Ureter (tissue), 1 donor: Measurements from ENCODE around the gene VRTN. TPM values are rescaled to one million over a fixed set of nuclear protein-coding genes. Genes with fewer than 3 reads are reported as not detected.
A peak's percentile ranks its signal among the peaks of the same experiment; 100 is the strongest.

ENCODE experiments used
- DNase-seq: peaks from one replicate; pipeline ENCODE4 v3.0.0-alpha.2; 2020; ENCODE audit warnings: low spot score
- total RNA-seq: library from RNA; stranded (reverse); gene quantifications from one replicate; pipeline ENCODE4 v1.2.4, GENCODE V29; 2023
- donor health status: DM: yes; HTN: yes; CAD: no.

The VRTN gene
- total RNA-seq, 1 donor from 2014 or later, result not detected

DNA sequence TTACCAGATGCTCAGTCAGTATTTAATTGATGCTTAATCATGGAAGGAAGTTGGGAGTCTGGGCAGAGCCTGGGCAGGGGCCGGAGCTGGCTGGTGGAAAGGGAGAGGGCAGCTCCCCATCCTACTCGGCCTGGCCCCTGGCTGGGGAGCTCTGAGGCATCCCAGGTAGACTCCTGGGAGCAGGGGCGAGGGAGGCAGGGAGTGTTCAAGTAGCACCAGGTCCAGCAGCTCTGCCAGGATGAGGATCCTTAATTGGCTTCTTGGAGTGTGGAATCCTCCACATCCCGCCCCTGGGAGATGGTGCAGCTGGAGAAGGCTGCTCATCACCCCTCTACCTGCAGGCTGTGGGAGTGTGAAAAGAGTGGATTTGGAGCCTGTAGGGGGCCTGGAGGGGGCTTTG, 46.8 kb downstream of the VRTN start:
- DNase-seq, result no peak

- DNase-seq, result no peak
These were observed 51.9 kb downstream of the VRTN start for GRCh38 chr14:74400031-74400685.

DNA sequence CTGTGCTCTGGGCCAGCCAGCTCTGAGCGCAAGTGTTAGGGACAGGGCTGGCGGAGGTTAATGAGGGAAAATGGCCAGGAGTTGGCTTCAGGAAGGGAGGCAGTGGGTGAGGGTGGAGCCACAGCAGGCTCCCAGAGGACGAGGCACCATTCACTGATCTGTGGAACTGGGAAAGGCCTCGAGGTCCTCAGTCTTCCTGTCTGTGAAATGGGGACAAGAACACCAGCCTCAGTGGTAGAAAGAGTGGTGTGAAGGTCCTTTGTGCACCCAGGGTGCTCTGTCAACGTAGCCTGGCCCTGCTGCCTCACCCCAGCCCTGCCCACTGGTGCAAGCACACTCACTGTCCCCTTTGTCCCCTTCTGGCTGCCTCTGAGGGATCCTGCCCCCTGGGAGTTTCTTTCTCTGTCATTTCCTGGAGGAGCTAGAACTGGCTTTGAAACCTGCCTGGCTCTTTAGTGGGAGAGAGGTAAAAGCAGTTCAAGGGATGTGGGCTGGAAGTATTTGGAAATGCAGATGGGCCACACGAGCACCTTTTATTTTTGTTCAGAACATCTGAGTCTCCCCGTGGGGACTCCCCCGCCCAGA, 52.7 kb downstream of the VRTN start:
- DNase-seq, result no peak

- DNase-seq, result peak; percentile 64
These were observed 53.4 kb downstream of the VRTN start for GRCh38 chr14:74401504-74402241.

- DNase-seq, result no peak
These were observed 54.4 kb downstream of the VRTN start for GRCh38 chr14:74402401-74403251.

DNA sequence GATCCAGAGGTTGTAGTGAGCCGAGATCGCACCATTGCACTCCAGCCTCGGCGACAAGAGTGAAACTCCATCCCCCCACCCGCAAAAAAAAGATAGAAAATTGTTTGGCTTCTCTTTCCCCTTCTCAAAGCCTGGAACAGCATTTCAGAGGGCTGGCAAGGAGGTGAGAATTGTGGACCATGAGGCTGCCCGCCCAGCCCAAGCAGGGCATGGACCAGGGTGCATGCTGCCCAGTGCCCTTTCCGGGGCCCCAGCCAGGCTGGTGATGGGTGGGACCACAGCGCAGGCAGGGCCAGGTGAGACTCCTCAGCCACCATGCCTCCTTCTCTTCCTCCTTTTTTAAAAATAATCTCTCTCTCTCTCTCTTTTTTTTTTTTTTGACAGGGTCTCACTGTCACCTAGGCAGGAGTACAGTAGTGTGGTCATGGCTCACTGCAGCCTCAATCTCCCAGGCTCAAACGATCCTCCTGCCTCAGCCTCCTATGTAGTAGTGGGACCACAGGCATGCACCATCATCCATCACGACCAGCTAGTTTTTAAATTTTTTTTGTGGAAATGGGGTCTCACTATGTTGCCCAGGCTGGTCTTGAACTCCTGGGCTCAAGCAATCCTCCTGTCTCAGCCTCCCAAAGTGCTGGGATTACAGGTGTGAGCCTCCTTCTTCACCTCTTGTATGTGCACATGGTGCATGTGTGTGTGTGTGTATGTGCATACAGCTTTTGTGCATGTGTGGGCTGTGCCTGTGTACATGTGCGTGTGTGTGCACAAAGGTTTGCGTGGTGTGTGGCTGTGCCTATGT, 55.5 kb downstream of the VRTN start:
- DNase-seq, result no peak

GRCh38 chr14:74404435-74404834, 56.2 kb downstream of the VRTN start:
- no peak for DNase-seq

GRCh38 chr14:74405663-74406062, 57.4 kb downstream of the VRTN start:
- DNase-seq, result no peak

DNA sequence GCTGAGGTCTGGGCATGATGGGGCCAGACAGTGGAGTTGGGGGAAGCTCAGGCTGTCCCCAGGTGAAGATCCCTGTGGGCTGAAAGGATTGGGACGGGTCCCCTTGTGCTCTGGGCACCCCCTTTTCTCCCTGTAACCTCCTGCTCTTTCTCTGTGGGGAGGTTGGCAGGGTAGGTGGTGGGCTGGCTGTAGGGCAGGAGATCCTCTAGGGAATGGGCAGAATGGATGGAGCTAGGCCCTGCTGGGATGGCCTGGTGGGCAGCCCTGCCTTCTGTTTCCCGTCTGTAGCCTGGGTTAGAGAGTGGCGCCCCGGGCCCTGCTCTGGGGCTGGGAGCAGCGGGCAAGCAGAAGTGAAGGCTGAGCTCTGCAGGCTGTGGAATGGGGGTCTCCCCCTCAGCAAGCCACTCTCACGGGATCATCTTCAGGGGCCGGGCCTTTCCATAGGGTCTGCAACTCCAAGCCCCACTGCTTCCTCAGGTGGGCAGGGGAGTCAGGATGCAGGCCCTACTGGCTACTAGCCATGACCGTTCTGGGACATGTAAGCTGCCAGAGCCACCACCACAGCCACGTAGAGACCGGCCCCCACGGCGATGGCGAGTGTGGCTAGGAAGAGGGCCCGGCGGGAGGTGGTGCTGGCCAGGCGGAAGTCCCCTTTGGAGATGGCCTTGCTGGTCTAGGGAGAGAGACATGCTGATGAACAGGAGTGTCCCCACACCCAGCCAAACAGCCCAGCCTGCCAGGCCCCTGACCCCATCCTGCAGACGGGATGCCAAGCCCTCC, 58.9 kb downstream of the VRTN start:
- no peak for DNase-seq

DNA sequence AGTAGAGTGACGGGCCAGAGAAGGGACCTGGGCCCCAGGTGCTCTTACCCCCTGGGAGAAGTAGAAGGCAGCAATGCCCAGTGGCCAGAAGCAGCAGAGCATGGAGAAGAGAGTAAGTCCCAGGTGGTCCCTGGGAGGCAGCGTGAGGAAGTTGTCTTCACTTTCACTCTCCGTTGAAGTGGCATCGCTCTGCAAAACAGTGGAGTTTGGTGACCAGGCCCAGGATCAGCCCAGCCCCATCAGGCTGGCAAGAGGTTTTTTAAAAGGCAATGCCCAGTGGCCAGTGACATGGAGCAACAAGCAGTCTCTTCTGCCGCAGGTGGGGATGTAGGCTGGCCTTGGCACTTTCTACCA, 59.5 kb downstream of the VRTN start:
- DNase-seq, result no peak

DNA sequence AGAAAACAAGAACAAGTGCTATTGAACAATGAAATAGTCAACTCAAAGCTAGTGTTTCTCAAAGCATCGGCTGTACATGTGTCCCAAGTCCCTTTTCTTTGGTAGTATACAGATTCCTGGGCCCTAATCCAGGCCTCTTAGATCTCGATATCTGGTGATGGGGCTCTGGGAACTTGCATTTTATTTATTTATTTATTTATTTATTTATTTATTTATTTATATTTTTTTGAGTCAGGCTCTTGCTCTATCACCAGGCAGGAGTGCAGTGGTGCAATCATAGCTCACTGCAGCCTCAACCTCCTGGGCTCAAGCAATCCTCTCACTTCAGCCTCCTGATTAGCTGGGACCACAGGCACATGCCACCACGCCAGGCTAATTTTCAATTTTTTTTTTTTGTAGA, 60.6 kb downstream of the VRTN start:
- DNase-seq, result no peak

- no peak for DNase-seq
These were observed 61.2 kb downstream of the VRTN start for GRCh38 chr14:74409441-74409840.

Other genes starting within 250 kb of the VRTN start
- not detected for gene VSX2, start 109.0 kb upstream of the VRTN start, total RNA-seq
- gene ABCD4, start 45.5 kb upstream of the VRTN start, total RNA-seq, result 65.3 TPM
- gene SYNDIG1L, start 77.7 kb downstream of the VRTN start, total RNA-seq, result 0.18 TPM
- 175 TPM for gene NPC2, start 144.8 kb downstream of the VRTN start, total RNA-seq
- 25.6 TPM for gene ISCA2, start 145.3 kb downstream of the VRTN start, total RNA-seq